HEK293 (cell line): ENCODE measurements around the gene TAS1R3.

Source experiments
- EGR2 ChIP-seq: fragments of 450-650 bp; formaldehyde crosslinking; IDR thresholded peaks from 2 replicates; pipeline ENCODE4 v1.5.1; 2016; ENCODE audit warnings: low read depth, missing biosample characterization, missing genetic modification characterization
- KLF8 ChIP-seq: fragments of 450-650 bp; formaldehyde crosslinking; IDR thresholded peaks from 2 replicates; pipeline ENCODE4 v1.5.1; 2016; ENCODE audit warnings: missing biosample characterization, missing genetic modification characterization
- PRDM10 ChIP-seq: fragments of 450-650 bp; formaldehyde crosslinking; IDR thresholded peaks from 2 replicates; pipeline ENCODE4 v1.5.1; 2016; ENCODE audit warnings: missing biosample characterization, missing genetic modification characterization
- SALL2 ChIP-seq: fragments of 450-650 bp; formaldehyde crosslinking; IDR thresholded peaks from 2 replicates; pipeline ENCODE4 v1.5.0; 2017; ENCODE audit warnings: missing biosample characterization, mild to moderate bottlenecking, missing genetic modification characterization, borderline replicate concordance
- TRIM28 ChIP-seq: IDR thresholded peaks from 2 replicates; pipeline ENCODE4 v1.6.1; 2011; ENCODE audit warnings: low read length, control low read depth, borderline replicate concordance
- ZBTB17 ChIP-seq: fragments of 450-650 bp; formaldehyde crosslinking; IDR thresholded peaks from 2 replicates; pipeline ENCODE4 v1.5.1; 2016; ENCODE audit warnings: missing biosample characterization, missing genetic modification characterization
- ZBTB26 ChIP-seq: fragments of 450-650 bp; formaldehyde crosslinking; optimal IDR thresholded peaks from 2 replicates; pipeline ENCODE3; 2016; ENCODE audit warnings: missing biosample characterization, mild to moderate bottlenecking, missing genetic modification characterization
- ZBTB49 ChIP-seq: fragments of 450-650 bp; formaldehyde crosslinking; IDR thresholded peaks from 2 replicates; pipeline ENCODE4 v1.5.1; 2016; ENCODE audit warnings: missing biosample characterization, missing genetic modification characterization, low read depth
- ZNF138 ChIP-seq: fragments of 450-650 bp; formaldehyde crosslinking; IDR thresholded peaks from 2 replicates; pipeline ENCODE4 v1.5.1; 2016; ENCODE audit warnings: missing biosample characterization, missing genetic modification characterization, borderline replicate concordance
- ZNF148 ChIP-seq: fragments of 450-650 bp; formaldehyde crosslinking; IDR thresholded peaks from 2 replicates; pipeline ENCODE4 v1.5.0; 2017; ENCODE audit warnings: missing biosample characterization, missing genetic modification characterization, borderline replicate concordance
- ZNF175 ChIP-seq: fragments of 450-650 bp; formaldehyde crosslinking; IDR thresholded peaks from 2 replicates; pipeline ENCODE4 v1.5.1; 2016; ENCODE audit warnings: missing biosample characterization, missing genetic modification characterization
- ZNF239 ChIP-seq: fragments of 450-650 bp; formaldehyde crosslinking; IDR thresholded peaks from 2 replicates; pipeline ENCODE4 v1.5.1; 2016; ENCODE audit warnings: missing biosample characterization, missing genetic modification characterization
- ZNF24 ChIP-seq: fragments of 450-650 bp; formaldehyde crosslinking; IDR thresholded peaks from 2 replicates; pipeline ENCODE4 v1.5.1; 2016; ENCODE audit warnings: missing biosample characterization, missing genetic modification characterization
- ZNF280D ChIP-seq: fragments of 450-650 bp; formaldehyde crosslinking; IDR thresholded peaks from 2 replicates; pipeline ENCODE4 v1.5.1; 2016; ENCODE audit warnings: missing biosample characterization, missing genetic modification characterization
- ZNF341 ChIP-seq: fragments of 450-650 bp; formaldehyde crosslinking; IDR thresholded peaks from 2 replicates; pipeline ENCODE4; 2016; ENCODE audit warnings: low read depth, missing biosample characterization, missing genetic modification characterization
- ZNF510 ChIP-seq: fragments of 450-650 bp; formaldehyde crosslinking; IDR thresholded peaks from 2 replicates; pipeline ENCODE4 v1.5.1; 2018; ENCODE audit warnings: mild to moderate bottlenecking, missing genetic modification characterization, missing biosample characterization; ENCODE audit not compliant: insufficient replicate concordance
- ZNF549 ChIP-seq: fragments of 450-650 bp; IDR thresholded peaks from 2 replicates; pipeline ENCODE4 v1.5.1; 2018; ENCODE audit warnings: missing biosample characterization, missing genetic modification characterization, mild to moderate bottlenecking, inconsistent platforms, moderate library complexity
- ZNF623 ChIP-seq: fragments of 450-650 bp; formaldehyde crosslinking; IDR thresholded peaks from 2 replicates; pipeline ENCODE4 v1.5.1; 2016; ENCODE audit warnings: missing biosample characterization, missing genetic modification characterization
- ZNF660 ChIP-seq: fragments of 450-650 bp; IDR thresholded peaks from 2 replicates; pipeline ENCODE4 v1.5.1; 2018; ENCODE audit warnings: missing biosample characterization, mild to moderate bottlenecking, missing genetic modification characterization
- TF ChIP-seq, protein P1 (sequence below): fragments of 450-650 bp; formaldehyde crosslinking; IDR thresholded peaks from 2 replicates; pipeline ENCODE4 v1.5.1; 2016; ENCODE audit warnings: missing biosample characterization, missing genetic modification characterization
- TF ChIP-seq, protein P2 (sequence below): fragments of 450-650 bp; formaldehyde crosslinking; IDR thresholded peaks from 2 replicates; pipeline ENCODE4 v1.5.1; 2016; ENCODE audit warnings: missing biosample characterization, missing genetic modification characterization, low read depth

The TAS1R3 gene

DNA sequence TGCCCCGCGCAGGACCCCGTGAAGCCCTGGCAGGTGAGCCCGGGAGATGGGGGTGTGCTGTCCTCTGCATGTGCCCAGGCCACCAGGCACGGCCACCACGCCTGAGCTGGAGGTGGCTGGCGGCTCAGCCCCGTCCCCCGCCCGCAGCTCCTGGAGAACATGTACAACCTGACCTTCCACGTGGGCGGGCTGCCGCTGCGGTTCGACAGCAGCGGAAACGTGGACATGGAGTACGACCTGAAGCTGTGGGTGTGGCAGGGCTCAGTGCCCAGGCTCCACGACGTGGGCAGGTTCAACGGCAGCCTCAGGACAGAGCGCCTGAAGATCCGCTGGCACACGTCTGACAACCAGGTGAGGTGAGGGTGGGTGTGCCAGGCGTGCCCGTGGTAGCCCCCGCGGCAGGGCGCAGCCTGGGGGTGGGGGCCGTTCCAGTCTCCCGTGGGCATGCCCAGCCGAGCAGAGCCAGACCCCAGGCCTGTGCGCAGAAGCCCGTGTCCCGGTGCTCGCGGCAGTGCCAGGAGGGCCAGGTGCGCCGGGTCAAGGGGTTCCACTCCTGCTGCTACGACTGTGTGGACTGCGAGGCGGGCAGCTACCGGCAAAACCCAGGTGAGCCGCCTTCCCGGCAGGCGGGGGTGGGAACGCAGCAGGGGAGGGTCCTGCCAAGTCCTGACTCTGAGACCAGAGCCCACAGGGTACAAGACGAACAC lies 1.8 kb downstream of the TAS1R3 start (continued):
- TF ChIP-seq ZNF239 (tag by site-specific recombination) (no peak), ZNF660 (tag by site-specific recombination) (no peak), ZNF175 (no peak), TRIM28 (no peak), ZNF24 (tag by site-specific recombination) (no peak), ZNF138 (tag by site-specific recombination) (no peak), ZBTB26 (tag by site-specific recombination) (no peak), ZBTB17 (tag by site-specific recombination) (no peak), PRDM10 (no peak), SALL2 (tag by site-specific recombination) (no peak), ZBTB49 (tag by site-specific recombination) (no peak), ZNF341 (no peak), ZNF623 (no peak), ZNF510 (tag by site-specific recombination) (no peak), ZNF280D (tag by site-specific recombination) (no peak), KLF8 (tag by site-specific recombination) (peak; percentile 30; the same call in 1 of the 2 replicates), ZNF148 (tag by site-specific recombination) (no peak), ZNF549 (no peak), EGR2 (tag by site-specific recombination) (peak; percentile 65; the same call in 1 of the 2 replicates)
- TF ChIP-seq, protein P1, sequence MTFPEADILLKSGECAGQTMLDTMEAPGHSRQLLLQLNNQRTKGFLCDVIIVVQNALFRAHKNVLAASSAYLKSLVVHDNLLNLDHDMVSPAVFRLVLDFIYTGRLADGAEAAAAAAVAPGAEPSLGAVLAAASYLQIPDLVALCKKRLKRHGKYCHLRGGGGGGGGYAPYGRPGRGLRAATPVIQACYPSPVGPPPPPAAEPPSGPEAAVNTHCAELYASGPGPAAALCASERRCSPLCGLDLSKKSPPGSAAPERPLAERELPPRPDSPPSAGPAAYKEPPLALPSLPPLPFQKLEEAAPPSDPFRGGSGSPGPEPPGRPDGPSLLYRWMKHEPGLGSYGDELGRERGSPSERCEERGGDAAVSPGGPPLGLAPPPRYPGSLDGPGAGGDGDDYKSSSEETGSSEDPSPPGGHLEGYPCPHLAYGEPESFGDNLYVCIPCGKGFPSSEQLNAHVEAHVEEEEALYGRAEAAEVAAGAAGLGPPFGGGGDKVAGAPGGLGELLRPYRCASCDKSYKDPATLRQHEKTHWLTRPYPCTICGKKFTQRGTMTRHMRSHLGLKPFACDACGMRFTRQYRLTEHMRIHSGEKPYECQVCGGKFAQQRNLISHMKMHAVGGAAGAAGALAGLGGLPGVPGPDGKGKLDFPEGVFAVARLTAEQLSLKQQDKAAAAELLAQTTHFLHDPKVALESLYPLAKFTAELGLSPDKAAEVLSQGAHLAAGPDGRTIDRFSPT = peak; percentile 32; the same call in 1 of the 2 replicates
- TF ChIP-seq, protein P2, sequence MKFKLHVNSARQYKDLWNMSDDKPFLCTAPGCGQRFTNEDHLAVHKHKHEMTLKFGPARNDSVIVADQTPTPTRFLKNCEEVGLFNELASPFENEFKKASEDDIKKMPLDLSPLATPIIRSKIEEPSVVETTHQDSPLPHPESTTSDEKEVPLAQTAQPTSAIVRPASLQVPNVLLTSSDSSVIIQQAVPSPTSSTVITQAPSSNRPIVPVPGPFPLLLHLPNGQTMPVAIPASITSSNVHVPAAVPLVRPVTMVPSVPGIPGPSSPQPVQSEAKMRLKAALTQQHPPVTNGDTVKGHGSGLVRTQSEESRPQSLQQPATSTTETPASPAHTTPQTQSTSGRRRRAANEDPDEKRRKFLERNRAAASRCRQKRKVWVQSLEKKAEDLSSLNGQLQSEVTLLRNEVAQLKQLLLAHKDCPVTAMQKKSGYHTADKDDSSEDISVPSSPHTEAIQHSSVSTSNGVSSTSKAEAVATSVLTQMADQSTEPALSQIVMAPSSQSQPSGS (tag by site-specific recombination) = no peak
